Measurements from ENCODE around the gene C1QTNF5.

Gene C1QTNF5

DNA sequence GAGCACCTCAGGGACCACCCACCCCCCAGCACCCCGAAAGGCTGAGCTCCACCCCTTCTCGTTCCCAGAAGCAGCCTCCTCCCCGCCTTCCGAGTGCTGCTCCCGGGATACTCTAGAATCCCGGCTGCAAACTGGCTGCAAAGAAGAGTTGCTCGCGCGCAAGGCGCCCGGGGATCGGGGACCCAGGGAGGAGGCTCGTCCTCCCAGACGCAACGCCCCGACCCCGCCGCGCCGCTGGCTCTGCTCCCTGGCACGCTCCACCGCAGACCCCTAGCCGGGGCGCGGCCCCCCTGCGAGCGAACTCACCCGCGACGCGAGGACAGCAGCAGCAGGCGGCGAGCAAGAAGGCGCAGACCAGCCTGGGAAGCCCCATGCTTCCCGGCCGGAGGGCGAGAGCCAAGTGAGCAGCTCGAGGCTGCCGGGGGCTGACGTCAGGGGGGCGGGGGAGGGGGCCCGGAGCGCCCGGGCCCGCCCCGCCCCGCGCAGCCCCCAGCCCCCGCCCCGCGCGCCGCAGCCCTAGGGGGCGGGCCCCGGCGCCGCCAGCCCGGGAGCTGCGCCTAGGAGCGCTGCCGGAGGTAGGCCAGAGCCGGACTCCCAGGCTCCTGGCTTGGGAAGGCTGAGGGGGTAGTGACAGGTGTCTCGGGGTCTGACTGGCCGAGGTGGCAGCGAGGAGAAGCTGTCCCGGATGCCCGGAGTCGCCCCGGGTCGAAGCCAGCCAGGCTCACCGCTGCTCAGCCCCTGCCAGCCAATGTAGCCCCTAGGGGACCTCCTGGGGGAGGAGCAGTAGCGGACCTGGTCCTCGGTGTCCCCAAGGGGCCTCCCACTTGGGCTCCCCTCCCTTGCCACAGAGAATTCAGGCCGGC lies 23.7 kb downstream of the C1QTNF5 start, which contains the start of gene MCAM (continued):
- 0 out of 2 replicates have a peak, but pooled peaks have one; percentile 23 for TF ChIP-seq ZNF391 (tag by site-specific recombination; IDR thresholded peaks at IDR 0.05; ENCODE audit: borderline replicate concordance, low read depth)

DNA sequence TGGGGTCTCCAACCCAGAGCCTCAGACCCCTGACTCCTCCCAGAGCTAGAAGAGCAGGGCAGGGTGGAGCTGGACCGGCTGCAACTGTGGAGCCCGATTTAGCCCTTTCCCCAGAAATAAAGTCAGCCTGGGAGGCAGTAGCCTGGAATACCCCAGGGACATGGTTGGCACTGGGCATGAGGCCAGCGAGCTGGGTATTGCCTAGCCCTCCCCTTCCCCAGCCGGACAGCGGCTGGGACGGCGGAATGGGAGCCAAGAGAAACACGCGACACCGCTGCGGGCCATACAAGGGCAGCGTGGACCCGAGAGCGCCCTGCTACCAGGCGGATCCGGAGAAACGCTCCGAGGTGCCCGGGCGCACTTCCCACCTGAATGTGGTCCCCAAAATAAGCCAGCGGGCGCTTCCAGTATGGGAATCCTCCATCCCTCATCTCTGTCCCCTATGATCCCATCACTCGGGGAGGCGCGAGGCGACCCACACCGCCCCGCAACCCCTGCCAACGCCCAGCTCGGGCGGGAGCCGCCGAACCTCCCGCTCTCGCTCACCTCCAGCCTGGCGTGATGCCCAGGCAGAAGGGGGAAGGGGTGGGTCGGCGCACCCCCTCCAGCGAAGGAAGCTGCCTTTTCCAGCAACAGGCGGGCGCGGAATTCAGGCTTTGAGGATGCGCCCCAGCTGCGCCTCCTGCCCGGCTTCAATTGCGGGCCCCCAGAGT lies 24.5 kb downstream of the C1QTNF5 start:
- H3K4me1 ChIP-seq (ENCODE audit: control insufficient read depth, insufficient read depth, low read length): no peaks in the 10 kb centered on the region; the same call in 1 of the 2 replicates
- CTCF ChIA-PET: interaction anchor here (0.7 to 15.8 kb wide), 5 partner anchors 7 to 159 kb away, joined by 3 to 151 read pairs (median 4); partner anchors contain the start of gene C1QTNF5
- TF ChIP-seq ZBTB8A (tag by site-specific recombination; IDR thresholded peaks at IDR 0.05) (peak; percentile 84), ZNF138 (tag by site-specific recombination; IDR thresholded peaks at IDR 0.05; ENCODE audit: borderline replicate concordance) (no peak), KLF7 (tag by site-specific recombination; IDR thresholded peaks at IDR 0.05; ENCODE audit: borderline replicate concordance) (0 out of 2 replicates have a peak, but pooled peaks have one; percentile 50), ZNF416 (tag by site-specific recombination; IDR thresholded peaks at IDR 0.05) (no peak), ZNF549 (tag by site-specific recombination; IDR thresholded peaks at IDR 0.05) (no peak), HOXA7 (CRISPR knock-in tag; IDR thresholded peaks at IDR 0.05; ENCODE audit: borderline replicate concordance) (no peak), ZNF830 (tag by site-specific recombination; IDR thresholded peaks at IDR 0.05; ENCODE audit: low read depth) (no peak), ZNF600 (tag by site-specific recombination; IDR thresholded peaks at IDR 0.05) (no peak), KLF1 (tag by site-specific recombination; IDR thresholded peaks at IDR 0.05) (peak; percentile 85), SCRT1 (tag by site-specific recombination; IDR thresholded peaks at IDR 0.05; ENCODE audit: borderline replicate concordance) (peak; percentile 66), ZNF266 (tag by site-specific recombination; IDR thresholded peaks at IDR 0.05; ENCODE audit: low read depth) (no peak), GLI4 (tag by site-specific recombination; IDR thresholded peaks at IDR 0.05) (no peak), YY1 (tag by site-specific recombination; IDR thresholded peaks at IDR 0.05) (no peak), ZNF223 (tag by site-specific recombination; IDR thresholded peaks at IDR 0.05) (no peak), SETDB1 (IDR thresholded peaks at IDR 0.05; ENCODE audit: insufficient read length, low read length) (no peak), ZNF624 (tag by site-specific recombination; IDR thresholded peaks at IDR 0.05) (no peak), HOXC10 (CRISPR knock-in tag; IDR thresholded peaks at IDR 0.05) (no peak), ZNF791 (tag by site-specific recombination; IDR thresholded peaks at IDR 0.05) (no peak), FEZF1 (tag by site-specific recombination; IDR thresholded peaks at IDR 0.05) (peak; percentile 84), ZBTB1 (tag by site-specific recombination; IDR thresholded peaks at IDR 0.05) (no peak), ZBTB20 (tag by site-specific recombination; IDR thresholded peaks at IDR 0.05) (0 out of 2 replicates have a peak, but pooled peaks have one; percentile 27)
- TF ChIP-seq, protein P1, sequence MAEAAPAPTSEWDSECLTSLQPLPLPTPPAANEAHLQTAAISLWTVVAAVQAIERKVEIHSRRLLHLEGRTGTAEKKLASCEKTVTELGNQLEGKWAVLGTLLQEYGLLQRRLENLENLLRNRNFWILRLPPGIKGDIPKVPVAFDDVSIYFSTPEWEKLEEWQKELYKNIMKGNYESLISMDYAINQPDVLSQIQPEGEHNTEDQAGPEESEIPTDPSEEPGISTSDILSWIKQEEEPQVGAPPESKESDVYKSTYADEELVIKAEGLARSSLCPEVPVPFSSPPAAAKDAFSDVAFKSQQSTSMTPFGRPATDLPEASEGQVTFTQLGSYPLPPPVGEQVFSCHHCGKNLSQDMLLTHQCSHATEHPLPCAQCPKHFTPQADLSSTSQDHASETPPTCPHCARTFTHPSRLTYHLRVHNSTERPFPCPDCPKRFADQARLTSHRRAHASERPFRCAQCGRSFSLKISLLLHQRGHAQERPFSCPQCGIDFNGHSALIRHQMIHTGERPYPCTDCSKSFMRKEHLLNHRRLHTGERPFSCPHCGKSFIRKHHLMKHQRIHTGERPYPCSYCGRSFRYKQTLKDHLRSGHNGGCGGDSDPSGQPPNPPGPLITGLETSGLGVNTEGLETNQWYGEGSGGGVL (tag by site-specific recombination; IDR thresholded peaks at IDR 0.05): peak; percentile 98
- TF ChIP-seq, protein P2, sequence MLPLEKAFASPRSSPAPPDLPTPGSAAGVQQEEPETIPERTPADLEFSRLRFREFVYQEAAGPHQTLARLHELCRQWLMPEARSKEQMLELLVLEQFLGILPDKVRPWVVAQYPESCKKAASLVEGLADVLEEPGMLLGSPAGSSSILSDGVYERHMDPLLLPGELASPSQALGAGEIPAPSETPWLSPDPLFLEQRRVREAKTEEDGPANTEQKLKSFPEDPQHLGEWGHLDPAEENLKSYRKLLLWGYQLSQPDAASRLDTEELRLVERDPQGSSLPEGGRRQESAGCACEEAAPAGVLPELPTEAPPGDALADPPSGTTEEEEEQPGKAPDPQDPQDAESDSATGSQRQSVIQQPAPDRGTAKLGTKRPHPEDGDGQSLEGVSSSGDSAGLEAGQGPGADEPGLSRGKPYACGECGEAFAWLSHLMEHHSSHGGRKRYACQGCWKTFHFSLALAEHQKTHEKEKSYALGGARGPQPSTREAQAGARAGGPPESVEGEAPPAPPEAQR (tag by site-specific recombination; IDR thresholded peaks at IDR 0.05): no peak
- TF ChIP-seq, protein P3, sequence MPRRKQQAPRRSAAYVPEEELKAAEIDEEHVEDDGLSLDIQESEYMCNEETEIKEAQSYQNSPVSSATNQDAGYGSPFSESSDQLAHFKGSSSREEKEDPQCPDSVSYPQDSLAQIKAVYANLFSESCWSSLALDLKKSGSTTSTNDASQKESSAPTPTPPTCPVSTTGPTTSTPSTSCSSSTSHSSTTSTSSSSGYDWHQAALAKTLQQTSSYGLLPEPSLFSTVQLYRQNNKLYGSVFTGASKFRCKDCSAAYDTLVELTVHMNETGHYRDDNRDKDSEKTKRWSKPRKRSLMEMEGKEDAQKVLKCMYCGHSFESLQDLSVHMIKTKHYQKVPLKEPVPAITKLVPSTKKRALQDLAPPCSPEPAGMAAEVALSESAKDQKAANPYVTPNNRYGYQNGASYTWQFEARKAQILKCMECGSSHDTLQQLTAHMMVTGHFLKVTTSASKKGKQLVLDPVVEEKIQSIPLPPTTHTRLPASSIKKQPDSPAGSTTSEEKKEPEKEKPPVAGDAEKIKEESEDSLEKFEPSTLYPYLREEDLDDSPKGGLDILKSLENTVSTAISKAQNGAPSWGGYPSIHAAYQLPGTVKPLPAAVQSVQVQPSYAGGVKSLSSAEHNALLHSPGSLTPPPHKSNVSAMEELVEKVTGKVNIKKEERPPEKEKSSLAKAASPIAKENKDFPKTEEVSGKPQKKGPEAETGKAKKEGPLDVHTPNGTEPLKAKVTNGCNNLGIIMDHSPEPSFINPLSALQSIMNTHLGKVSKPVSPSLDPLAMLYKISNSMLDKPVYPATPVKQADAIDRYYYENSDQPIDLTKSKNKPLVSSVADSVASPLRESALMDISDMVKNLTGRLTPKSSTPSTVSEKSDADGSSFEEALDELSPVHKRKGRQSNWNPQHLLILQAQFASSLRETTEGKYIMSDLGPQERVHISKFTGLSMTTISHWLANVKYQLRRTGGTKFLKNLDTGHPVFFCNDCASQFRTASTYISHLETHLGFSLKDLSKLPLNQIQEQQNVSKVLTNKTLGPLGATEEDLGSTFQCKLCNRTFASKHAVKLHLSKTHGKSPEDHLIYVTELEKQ (tag by site-specific recombination; IDR thresholded peaks at IDR 0.05; ENCODE audit: borderline replicate concordance): no peak
- TF ChIP-seq, protein P4, sequence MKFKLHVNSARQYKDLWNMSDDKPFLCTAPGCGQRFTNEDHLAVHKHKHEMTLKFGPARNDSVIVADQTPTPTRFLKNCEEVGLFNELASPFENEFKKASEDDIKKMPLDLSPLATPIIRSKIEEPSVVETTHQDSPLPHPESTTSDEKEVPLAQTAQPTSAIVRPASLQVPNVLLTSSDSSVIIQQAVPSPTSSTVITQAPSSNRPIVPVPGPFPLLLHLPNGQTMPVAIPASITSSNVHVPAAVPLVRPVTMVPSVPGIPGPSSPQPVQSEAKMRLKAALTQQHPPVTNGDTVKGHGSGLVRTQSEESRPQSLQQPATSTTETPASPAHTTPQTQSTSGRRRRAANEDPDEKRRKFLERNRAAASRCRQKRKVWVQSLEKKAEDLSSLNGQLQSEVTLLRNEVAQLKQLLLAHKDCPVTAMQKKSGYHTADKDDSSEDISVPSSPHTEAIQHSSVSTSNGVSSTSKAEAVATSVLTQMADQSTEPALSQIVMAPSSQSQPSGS (tag by site-specific recombination; IDR thresholded peaks at IDR 0.05; ENCODE audit: low read depth): no peak

More for the DNA sequence above, 24.5 kb downstream of the C1QTNF5 start:
- H3K9me3 ChIP-seq (ENCODE audit: control insufficient read depth, insufficient read depth, low read depth, low read length): no peaks in the 10 kb centered on the region
- H3K27ac ChIP-seq (ENCODE audit: extremely low read depth, low read depth, low read length): peak overlapping the region; percentile 62; the same call in 1 of the 2 replicates
- H3K4me3 ChIP-seq (ENCODE audit: low read depth, low read length): peak overlapping the region; percentile 67
- POLR2A ChIA-PET: interaction anchor here (0.5 to 4.4 kb wide), 21 partner anchors 8 to 231 kb away, joined by 3 to 35 read pairs (median 5); partner anchors contain the start of genes C2CD2L, CBL, DPAGT1 and HINFP
- H3K36me3 ChIP-seq (ENCODE audit: control insufficient read depth in 2 of 2, insufficient read depth in 1 of 2, low read length in 2 of 2): peaks cover 0 to 30% of the 10 kb centered on the region in 2 experiments; a peak in 1 of 3 replicates
